Liver (tissue), 9 donors: Measurements from ENCODE around the gene ZNF570. TPM values are rescaled to one million over a fixed set of nuclear protein-coding genes. Genes with fewer than 3 reads are reported as not detected.
A peak's percentile ranks its signal among the peaks of the same experiment; 100 is the strongest.

ENCODE experiments used
- DNase-seq: peaks from one replicate; pipeline ENCODE4 v3.0.0-alpha.2; 2017; ENCODE audit warnings: low spot score
- H3K27ac ChIP-seq, 2 donors: one replicate each; pipeline ENCODE4 v1.7.0; 2013; ENCODE audit warnings: inconsistent platforms in 2 of 2, low read length in 2 of 2, control low read depth in 1 of 2, low read depth in 1 of 2, mild to moderate bottlenecking in 1 of 2
- H3K27me3 ChIP-seq, 4 donors: one replicate each; pipeline versions ENCODE4 v1.6.1 to v1.7.0; 2013; ENCODE audit warnings: low read length in 3 of 4, inconsistent platforms in 1 of 4, mild to moderate bottlenecking in 1 of 4, moderate library complexity in 1 of 4; ENCODE audit not compliant: control insufficient read depth in 4 of 4, insufficient read depth in 4 of 4
- H3K36me3 ChIP-seq, 4 donors: one replicate each; pipeline versions ENCODE4 v1.6.1 to v1.7.0; 2013; ENCODE audit warnings: low read length in 3 of 4, mild to moderate bottlenecking in 3 of 4, low read depth in 1 of 4, moderate library complexity in 1 of 4; ENCODE audit not compliant: control insufficient read depth in 4 of 4, insufficient read depth in 3 of 4
- H3K4me1 ChIP-seq, 4 donors: one replicate each; pipeline versions ENCODE4 v1.6.1 to v1.7.0; 2013; ENCODE audit warnings: low read length in 3 of 4, mild to moderate bottlenecking in 3 of 4, moderate library complexity in 1 of 4; ENCODE audit not compliant: control insufficient read depth in 4 of 4, insufficient read depth in 4 of 4
- H3K4me3 ChIP-seq, 3 donors: one replicate each; pipeline versions ENCODE4 v1.6.1 to v1.7.0; 2013; ENCODE audit warnings: low read length in 3 of 3, control low read depth in 1 of 3, low read depth in 1 of 3, mild to moderate bottlenecking in 1 of 3
- H3K9ac ChIP-seq, 2 donors: one replicate each; pipeline ENCODE4 v1.7.0; 2013; ENCODE audit warnings: low read length in 2 of 2, mild to moderate bottlenecking in 2 of 2, moderate library complexity in 2 of 2, control low read depth in 1 of 2, low read depth in 1 of 2
- H3K9me3 ChIP-seq, 4 donors: one replicate each; pipeline versions ENCODE4 v1.6.1 to v1.7.0; 2013; ENCODE audit warnings: low read length in 3 of 4; ENCODE audit not compliant: control insufficient read depth in 4 of 4
- EGR1 ChIP-seq, 2 donors: IDR thresholded peaks; 2 replicates each; pipeline ENCODE4 v1.6.1; 2016 to 2018; ENCODE audit warnings: antibody characterized with exemption in 2 of 2, low read depth in 2 of 2
- FOXA1 ChIP-seq: IDR thresholded peaks from 2 replicates; pipeline ENCODE4 v1.6.1; 2016; ENCODE audit warnings: antibody characterized with exemption
- HNF4A ChIP-seq, 2 donors: conservative IDR thresholded peaks; 2 replicates each; pipeline ENCODE4 v1.6.1; 2016; ENCODE audit warnings: antibody characterized with exemption in 2 of 2, mild to moderate bottlenecking in 2 of 2
- HNF4G ChIP-seq: IDR thresholded peaks from 2 replicates; pipeline ENCODE4 v1.6.1; 2016; ENCODE audit warnings: antibody characterized with exemption
- JUND ChIP-seq, 2 donors: IDR thresholded peaks; 2 replicates each; pipeline ENCODE4 v1.6.1; 2016; ENCODE audit warnings: antibody characterized with exemption in 2 of 2
- MAX ChIP-seq: IDR thresholded peaks from 2 replicates; pipeline ENCODE4 v1.6.1; 2016; ENCODE audit warnings: antibody characterized with exemption
- RAD21 ChIP-seq, 2 donors: IDR thresholded peaks; 2 replicates each; pipeline ENCODE4 v1.6.1; 2016; ENCODE audit warnings: antibody characterized with exemption in 2 of 2, mild to moderate bottlenecking in 2 of 2
- RXRA ChIP-seq, 2 donors: IDR thresholded peaks; 2 replicates each; pipeline ENCODE4 v1.6.1; 2017 to 2018; ENCODE audit warnings: antibody characterized with exemption in 2 of 2, mild to moderate bottlenecking in 1 of 2
- TAF1 ChIP-seq: conservative IDR thresholded peaks from 2 replicates; pipeline ENCODE4 v1.6.1; 2016; ENCODE audit warnings: antibody characterized with exemption, mild to moderate bottlenecking
- whole genome bisulfite sequencing: extraction: QIAGEN DNeasy Blood & Tissue Kit; methylation state at CpG from one replicate; pipeline ENCODE4 v1.1.7; 2013; 5-methylcytosine and 5-hydroxymethylcytosine counted together
- polyA plus RNA-seq, 2 donors: library from polyadenylated mRNA; stranded (reverse) in 1 of 2; unstranded in 1 of 2; fragments of 200-250 nt in 1 of 2; fragments of >200 nt in 1 of 2; fragmentation: Nextera tagmentation in 1 of 2; extraction: Ambion mirVana in 1 of 2; gene quantifications; one replicate each; pipeline versions ENCODE4 v1.2.1 to v1.2.3, GENCODE V29; 2013 to 2015
- total RNA-seq, 2 donors: library from RNA; depleted of rRNA; stranded (reverse); fragments of >200 nt; gene quantifications; one replicate each; pipeline ENCODE4 v1.2.3, GENCODE V29; 2014
- TF ChIP-seq, protein P1 (sequence below): IDR thresholded peaks from 2 replicates; pipeline ENCODE4 v1.6.1; 2016; ENCODE audit warnings: antibody characterized with exemption, mild to moderate bottlenecking
- TF ChIP-seq, protein P2 (sequence below): IDR thresholded peaks from 2 replicates; pipeline ENCODE4 v1.6.1; 2016; ENCODE audit warnings: antibody characterized with exemption
- TF ChIP-seq, protein P3 (sequence below): IDR thresholded peaks from 2 replicates; pipeline ENCODE4 v1.6.1; 2016; ENCODE audit warnings: antibody characterized with exemption
- TF ChIP-seq, protein P4 (sequence below): fragments of 150-350 bp; IDR thresholded peaks from 2 replicates; pipeline ENCODE4 v1.5.1; 2017; ENCODE audit warnings: improper control_type of control experiment, low read depth, low read length; ENCODE audit not compliant: missing input control
- donor health status: healthy.
- donor health status: healthy.
- donor health status: healthy.
- donor health status: healthy.
- donor health status: healthy.

Gene ZNF570
- total and polyA plus RNA-seq, 4 donors, result 0.96 to 2.3 (median 1.6) TPM

DNA sequence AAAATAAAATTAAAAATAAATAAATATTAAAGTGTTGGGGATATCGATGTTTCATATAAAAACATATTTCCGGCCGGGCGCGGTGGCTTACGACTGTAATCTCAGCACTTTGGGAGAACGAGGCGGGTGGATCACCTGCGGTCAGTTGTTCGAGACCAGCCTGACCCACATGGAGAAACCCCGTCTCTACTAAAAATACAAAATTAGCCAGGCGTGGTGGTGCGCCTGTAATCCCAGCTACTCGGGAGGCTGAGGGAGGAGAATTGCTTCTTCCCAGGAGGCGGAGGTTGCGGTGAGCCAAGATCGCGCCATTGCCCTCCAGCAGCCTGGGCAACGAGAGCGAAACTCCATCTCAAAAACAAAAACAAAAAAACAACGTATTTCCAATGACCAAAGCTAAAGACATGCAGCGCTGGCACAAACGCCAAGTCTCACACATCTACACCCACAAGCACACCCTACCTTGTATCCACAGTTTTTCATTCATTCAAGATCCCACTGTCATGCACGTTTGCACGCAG, 2.8 kb upstream of the ZNF570 start:
- Histone ChIP-seq H3K36me3 (peaks cover 4 to 36% (median 27%) of the 10 kb centered on the region in 4 donors), H3K4me1 (peaks cover 0 to 25% (median 13%) of the 10 kb centered on the region in 4 donors), H3K4me3 (peak overlapping the region; percentile 77 to 90 (median 80)), H3K9ac (peak overlapping the region; percentile 11 to 62), H3K9me3 (peaks cover 7 to 26% (median 21%) of the 10 kb centered on the region in 4 donors), H3K27ac (peak overlapping the region; percentile 58 to 78), H3K27me3 (no peaks in the 10 kb centered on the region)
- WGBS, result 38% methylated on average over 25 of the region's 25 CpGs
- TF ChIP-seq, protein P1, sequence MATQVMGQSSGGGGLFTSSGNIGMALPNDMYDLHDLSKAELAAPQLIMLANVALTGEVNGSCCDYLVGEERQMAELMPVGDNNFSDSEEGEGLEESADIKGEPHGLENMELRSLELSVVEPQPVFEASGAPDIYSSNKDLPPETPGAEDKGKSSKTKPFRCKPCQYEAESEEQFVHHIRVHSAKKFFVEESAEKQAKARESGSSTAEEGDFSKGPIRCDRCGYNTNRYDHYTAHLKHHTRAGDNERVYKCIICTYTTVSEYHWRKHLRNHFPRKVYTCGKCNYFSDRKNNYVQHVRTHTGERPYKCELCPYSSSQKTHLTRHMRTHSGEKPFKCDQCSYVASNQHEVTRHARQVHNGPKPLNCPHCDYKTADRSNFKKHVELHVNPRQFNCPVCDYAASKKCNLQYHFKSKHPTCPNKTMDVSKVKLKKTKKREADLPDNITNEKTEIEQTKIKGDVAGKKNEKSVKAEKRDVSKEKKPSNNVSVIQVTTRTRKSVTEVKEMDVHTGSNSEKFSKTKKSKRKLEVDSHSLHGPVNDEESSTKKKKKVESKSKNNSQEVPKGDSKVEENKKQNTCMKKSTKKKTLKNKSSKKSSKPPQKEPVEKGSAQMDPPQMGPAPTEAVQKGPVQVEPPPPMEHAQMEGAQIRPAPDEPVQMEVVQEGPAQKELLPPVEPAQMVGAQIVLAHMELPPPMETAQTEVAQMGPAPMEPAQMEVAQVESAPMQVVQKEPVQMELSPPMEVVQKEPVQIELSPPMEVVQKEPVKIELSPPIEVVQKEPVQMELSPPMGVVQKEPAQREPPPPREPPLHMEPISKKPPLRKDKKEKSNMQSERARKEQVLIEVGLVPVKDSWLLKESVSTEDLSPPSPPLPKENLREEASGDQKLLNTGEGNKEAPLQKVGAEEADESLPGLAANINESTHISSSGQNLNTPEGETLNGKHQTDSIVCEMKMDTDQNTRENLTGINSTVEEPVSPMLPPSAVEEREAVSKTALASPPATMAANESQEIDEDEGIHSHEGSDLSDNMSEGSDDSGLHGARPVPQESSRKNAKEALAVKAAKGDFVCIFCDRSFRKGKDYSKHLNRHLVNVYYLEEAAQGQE, result no peak
- TF ChIP-seq RXRA (IDR thresholded peaks at IDR 0.05) (no peak), HNF4A (conservative IDR thresholded peaks at IDR 0.05) (no peak), JUND (IDR thresholded peaks at IDR 0.05) (no peak), FOXA1 (no peak), EGR1 (IDR thresholded peaks at IDR 0.05; ENCODE audit: low read depth in 2 of 2) (no peak), MAX (no peak), RAD21 (IDR thresholded peaks at IDR 0.05) (no peak), HNF4G (no peak), TAF1 (no peak)
- TF ChIP-seq, protein P2, sequence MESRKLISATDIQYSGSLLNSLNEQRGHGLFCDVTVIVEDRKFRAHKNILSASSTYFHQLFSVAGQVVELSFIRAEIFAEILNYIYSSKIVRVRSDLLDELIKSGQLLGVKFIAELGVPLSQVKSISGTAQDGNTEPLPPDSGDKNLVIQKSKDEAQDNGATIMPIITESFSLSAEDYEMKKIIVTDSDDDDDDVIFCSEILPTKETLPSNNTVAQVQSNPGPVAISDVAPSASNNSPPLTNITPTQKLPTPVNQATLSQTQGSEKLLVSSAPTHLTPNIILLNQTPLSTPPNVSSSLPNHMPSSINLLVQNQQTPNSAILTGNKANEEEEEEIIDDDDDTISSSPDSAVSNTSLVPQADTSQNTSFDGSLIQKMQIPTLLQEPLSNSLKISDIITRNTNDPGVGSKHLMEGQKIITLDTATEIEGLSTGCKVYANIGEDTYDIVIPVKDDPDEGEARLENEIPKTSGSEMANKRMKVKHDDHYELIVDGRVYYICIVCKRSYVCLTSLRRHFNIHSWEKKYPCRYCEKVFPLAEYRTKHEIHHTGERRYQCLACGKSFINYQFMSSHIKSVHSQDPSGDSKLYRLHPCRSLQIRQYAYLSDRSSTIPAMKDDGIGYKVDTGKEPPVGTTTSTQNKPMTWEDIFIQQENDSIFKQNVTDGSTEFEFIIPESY, result no peak
- TF ChIP-seq, protein P3, sequence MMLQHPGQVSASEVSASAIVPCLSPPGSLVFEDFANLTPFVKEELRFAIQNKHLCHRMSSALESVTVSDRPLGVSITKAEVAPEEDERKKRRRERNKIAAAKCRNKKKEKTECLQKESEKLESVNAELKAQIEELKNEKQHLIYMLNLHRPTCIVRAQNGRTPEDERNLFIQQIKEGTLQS, result no peak
- TF ChIP-seq, protein P4, sequence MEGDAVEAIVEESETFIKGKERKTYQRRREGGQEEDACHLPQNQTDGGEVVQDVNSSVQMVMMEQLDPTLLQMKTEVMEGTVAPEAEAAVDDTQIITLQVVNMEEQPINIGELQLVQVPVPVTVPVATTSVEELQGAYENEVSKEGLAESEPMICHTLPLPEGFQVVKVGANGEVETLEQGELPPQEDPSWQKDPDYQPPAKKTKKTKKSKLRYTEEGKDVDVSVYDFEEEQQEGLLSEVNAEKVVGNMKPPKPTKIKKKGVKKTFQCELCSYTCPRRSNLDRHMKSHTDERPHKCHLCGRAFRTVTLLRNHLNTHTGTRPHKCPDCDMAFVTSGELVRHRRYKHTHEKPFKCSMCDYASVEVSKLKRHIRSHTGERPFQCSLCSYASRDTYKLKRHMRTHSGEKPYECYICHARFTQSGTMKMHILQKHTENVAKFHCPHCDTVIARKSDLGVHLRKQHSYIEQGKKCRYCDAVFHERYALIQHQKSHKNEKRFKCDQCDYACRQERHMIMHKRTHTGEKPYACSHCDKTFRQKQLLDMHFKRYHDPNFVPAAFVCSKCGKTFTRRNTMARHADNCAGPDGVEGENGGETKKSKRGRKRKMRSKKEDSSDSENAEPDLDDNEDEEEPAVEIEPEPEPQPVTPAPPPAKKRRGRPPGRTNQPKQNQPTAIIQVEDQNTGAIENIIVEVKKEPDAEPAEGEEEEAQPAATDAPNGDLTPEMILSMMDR, result no peak
- DNase-seq, result no peak
